Activated naive CD4-positive, alpha-beta T cell treated with anti-CD3 and anti-CD28 coated beads, Interleukin-2, amount 50 U/mL, for 24 hours (primary cell): ENCODE measurements around the gene CYP51A1.
A peak's percentile ranks its signal among the peaks of the same experiment; 100 is the strongest.
"Not testable (repeated sequence)": the region's sequence is repeated elsewhere in the genome, so short reads cannot be mapped to it uniquely, and the experiment has no call there.

Source experiments
- H3K27ac Mint-ChIP-seq: one replicate; pipeline ENCODE4 v1.8.0; 2021; ENCODE audit warnings: mild to moderate bottlenecking, mixed read lengths
- H3K27me3 Mint-ChIP-seq: one replicate; pipeline ENCODE4 v1.8.0; 2021; ENCODE audit warnings: mixed read lengths
- H3K36me3 Mint-ChIP-seq: one replicate; pipeline ENCODE4 v1.8.0; 2021; ENCODE audit warnings: mixed read lengths
- H3K4me1 Mint-ChIP-seq: one replicate; pipeline ENCODE4 v1.8.0; 2021; ENCODE audit warnings: mixed read lengths
- H3K4me3 Mint-ChIP-seq: one replicate; pipeline ENCODE4 v1.8.0; 2021; ENCODE audit warnings: mild to moderate bottlenecking, mixed read lengths
- H3K9me3 Mint-ChIP-seq: one replicate; pipeline ENCODE4 v1.8.0; 2021; ENCODE audit warnings: mixed read lengths

The CYP51A1 gene

GRCh38 chr7:92135052-92135889 lies 994 bp upstream of the CYP51A1 start:
- peaks cover 37% of the 10 kb centered on the region for H3K4me1 Mint-ChIP-seq
- no peaks in the 10 kb centered on the region for H3K27me3 Mint-ChIP-seq
- no peaks in the 10 kb centered on the region for H3K36me3 Mint-ChIP-seq
- no peaks in the 10 kb centered on the region for H3K9me3 Mint-ChIP-seq
- H3K4me3 Mint-ChIP-seq = peak overlapping the region; percentile 98
- peak overlapping the region; percentile 99 for H3K27ac Mint-ChIP-seq

- Mint-ChIP-seq H3K4me1 (peaks cover 37% of the 10 kb centered on the region), H3K27me3 (no peaks in the 10 kb centered on the region), H3K36me3 (peaks cover 4% of the 10 kb centered on the region), H3K4me3 (peak overlapping the region; percentile 98), H3K9me3 (no peaks in the 10 kb centered on the region), H3K27ac (peak overlapping the region; percentile 99)
Observed at GRCh38 chr7:92133737-92134270, 473 bp downstream of the CYP51A1 start.

DNA sequence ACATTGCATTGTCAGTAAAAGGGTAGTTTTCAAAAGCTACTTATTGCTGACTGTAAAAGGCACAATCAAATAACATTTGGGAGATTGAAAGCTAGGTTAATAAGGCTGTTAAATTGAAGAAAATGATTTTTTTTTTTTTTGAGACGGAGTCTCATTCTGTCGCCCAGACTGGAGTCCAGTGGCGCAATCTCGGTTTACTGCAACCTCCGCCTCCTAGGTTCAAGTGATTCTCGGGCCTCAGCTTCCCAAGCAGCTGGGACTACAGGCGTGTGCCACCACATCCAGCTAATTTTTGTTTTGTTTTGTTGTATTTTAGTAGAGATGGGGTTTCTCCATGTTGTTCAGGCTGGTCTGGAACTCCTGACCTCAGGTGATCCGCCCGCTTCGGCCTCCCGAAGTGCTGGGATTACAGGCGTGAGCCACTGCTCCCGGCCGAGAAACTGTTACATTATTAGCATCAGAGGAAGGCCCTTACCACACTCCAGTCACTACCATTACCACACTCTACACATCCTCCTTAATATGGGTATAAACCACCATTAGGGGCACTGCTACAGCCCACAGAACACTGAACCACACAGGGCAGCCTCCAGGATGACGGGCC lies 1.0 kb downstream of the CYP51A1 start:
- peaks cover 4% of the 10 kb centered on the region for H3K36me3 Mint-ChIP-seq
- peaks cover 37% of the 10 kb centered on the region for H3K4me1 Mint-ChIP-seq
- H3K4me3 Mint-ChIP-seq = peak overlapping the region; percentile 98
- H3K27ac Mint-ChIP-seq = peak overlapping the region; percentile 99
- H3K27me3 Mint-ChIP-seq = no peaks in the 10 kb centered on the region
- H3K9me3 Mint-ChIP-seq = no peaks in the 10 kb centered on the region

DNA sequence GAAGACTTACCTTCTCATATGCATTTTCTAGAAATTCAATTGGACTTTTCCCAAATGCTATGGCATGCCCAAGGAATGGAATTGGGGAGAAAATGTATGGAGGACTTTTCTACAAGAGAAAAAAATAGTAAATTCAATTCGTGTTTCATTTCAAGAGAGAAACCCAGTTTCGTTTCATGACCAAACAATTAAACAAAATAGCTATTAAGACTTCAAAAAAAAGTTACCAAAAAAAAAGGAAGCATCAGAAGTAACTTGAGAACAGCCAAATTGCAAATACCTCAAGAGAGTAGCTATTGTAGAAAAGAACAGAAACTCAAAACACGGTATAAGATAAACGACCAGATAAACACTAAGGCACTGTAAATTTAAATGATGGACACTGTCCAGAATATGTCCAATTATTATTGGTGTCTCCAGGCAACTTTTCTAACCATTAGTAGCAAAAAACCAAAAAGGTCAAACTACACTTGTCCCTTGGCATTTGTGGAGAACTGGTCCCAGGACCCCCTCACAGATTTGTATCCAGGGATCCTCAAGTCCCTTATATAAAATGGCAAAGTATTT lies 2.4 kb downstream of the CYP51A1 start:
- Mint-ChIP-seq H3K4me3 (no peak overlapping the region), H3K36me3 (peaks cover 6% of the 10 kb centered on the region), H3K27me3 (no peaks in the 10 kb centered on the region), H3K4me1 (peaks cover 37% of the 10 kb centered on the region), H3K27ac (no peak overlapping the region), H3K9me3 (no peaks in the 10 kb centered on the region)

DNA sequence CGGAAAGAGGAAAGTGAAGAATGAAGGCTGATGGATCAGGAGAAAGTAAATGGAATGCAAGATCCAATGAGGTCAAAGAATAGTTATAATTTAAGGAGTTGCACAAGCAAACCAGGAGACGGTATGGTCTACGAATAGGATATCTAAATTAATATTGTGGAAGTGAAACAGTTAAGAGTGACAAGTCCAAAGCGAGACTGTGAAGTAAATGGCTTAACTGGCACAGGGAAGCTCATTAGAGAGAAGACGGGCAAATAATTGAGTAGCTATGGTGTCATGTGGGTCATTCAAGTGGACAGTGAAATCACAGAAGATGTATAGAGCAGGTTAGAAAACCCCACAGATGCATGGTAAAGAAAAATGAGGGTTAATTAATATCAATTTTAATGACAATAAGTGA lies 3.2 kb downstream of the CYP51A1 start:
- H3K27me3 Mint-ChIP-seq = no peaks in the 10 kb centered on the region
- no peak overlapping the region for H3K4me3 Mint-ChIP-seq
- H3K27ac Mint-ChIP-seq = no peak overlapping the region
- peaks cover 37% of the 10 kb centered on the region for H3K4me1 Mint-ChIP-seq
- no peaks in the 10 kb centered on the region for H3K9me3 Mint-ChIP-seq
- peaks cover 9% of the 10 kb centered on the region for H3K36me3 Mint-ChIP-seq

- H3K27me3 Mint-ChIP-seq = no peaks in the 10 kb centered on the region
Observed at GRCh38 chr7:92121681-92122080, 12.6 kb downstream of the CYP51A1 start.

GRCh38 chr7:92119213-92119759 lies 15.0 kb downstream of the CYP51A1 start:
- Mint-ChIP-seq H3K27me3 (no peaks in the 10 kb centered on the region), H3K4me3 (no peak overlapping the region), H3K27ac (peak overlapping the region; percentile 35), H3K4me1 (peaks cover 8% of the 10 kb centered on the region), H3K36me3 (peaks cover 34% of the 10 kb centered on the region), H3K9me3 (no peaks in the 10 kb centered on the region)

More at GRCh38 chr7:92121681-92122080, 12.6 kb downstream of the CYP51A1 start:
- Mint-ChIP-seq H3K4me1 (peaks cover 5% of the 10 kb centered on the region), H3K36me3 (peaks cover 28% of the 10 kb centered on the region), H3K27ac (no peak overlapping the region), H3K4me3 (no peak overlapping the region), H3K9me3 (no peaks in the 10 kb centered on the region)

DNA sequence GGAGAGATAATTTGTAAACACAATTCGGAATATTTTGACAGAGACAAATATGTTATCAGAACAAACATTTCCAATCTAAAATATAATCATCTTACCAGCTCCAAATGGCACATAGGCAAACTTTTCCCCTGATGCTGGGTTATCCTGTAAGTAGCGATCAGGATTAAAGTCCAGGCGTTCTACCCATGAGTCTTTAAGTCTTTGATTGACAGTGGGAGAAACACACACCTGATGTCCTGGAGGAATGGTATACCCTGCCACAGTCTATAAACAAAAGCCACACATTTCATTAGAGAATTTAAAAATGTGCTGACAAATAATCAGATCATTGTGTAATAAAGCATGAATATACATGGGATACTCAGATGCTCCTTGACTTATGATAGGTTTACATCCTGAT lies 17.3 kb downstream of the CYP51A1 start:
- Mint-ChIP-seq H3K9me3 (no peaks in the 10 kb centered on the region), H3K27me3 (no peaks in the 10 kb centered on the region), H3K4me1 (peaks cover 11% of the 10 kb centered on the region), H3K4me3 (no peak overlapping the region), H3K36me3 (peaks cover 31% of the 10 kb centered on the region), H3K27ac (no peak overlapping the region)

GRCh38 chr7:92115821-92116220 lies 18.5 kb downstream of the CYP51A1 start:
- Mint-ChIP-seq H3K36me3 (peaks cover 24% of the 10 kb centered on the region), H3K27me3 (no peaks in the 10 kb centered on the region), H3K9me3 (no peaks in the 10 kb centered on the region), H3K4me1 (peaks cover 11% of the 10 kb centered on the region), H3K27ac (no peak overlapping the region), H3K4me3 (no peak overlapping the region)

DNA sequence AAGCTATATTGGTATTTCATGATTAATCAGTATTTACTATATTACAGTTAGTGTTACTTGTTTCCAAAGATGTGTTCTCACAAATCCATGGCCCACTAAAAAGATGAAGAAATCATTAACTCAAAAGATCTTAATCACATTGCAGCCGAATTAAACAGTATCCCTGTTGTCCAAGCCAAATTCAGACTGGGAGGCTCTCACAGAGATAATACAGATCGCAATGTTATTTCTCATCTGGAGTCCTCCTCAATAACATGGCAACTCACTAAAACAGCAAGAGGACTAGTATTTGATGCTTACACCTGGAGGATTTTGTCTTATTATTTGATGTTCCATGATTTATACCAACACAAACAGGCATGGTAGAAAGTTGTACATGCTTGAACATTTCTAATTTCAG lies 23.4 kb downstream of the CYP51A1 start:
- Mint-ChIP-seq H3K36me3 (peaks cover 15% of the 10 kb centered on the region), H3K4me3 (no peak overlapping the region), H3K27ac (no peak overlapping the region), H3K9me3 (no peaks in the 10 kb centered on the region), H3K27me3 (no peaks in the 10 kb centered on the region), H3K4me1 (peaks cover 5% of the 10 kb centered on the region)

DNA sequence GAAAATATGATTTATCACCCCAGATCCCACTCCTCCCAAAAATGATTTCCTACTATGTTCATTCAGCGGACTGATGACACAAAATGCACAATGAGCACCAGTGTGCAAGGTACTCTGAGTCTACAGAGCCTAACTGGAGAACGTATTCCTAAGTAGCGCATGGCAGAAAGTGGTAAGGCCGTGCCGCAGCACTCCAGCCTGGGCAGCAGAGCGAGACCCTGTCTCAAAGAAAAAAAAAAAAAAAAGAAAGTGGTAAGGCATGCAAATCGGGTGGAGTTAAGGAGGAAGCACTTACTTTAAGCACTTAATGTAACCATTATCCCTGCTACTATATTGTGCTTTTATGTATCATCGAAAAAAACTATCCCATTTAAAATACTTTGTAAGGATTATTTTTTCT lies 25.5 kb downstream of the CYP51A1 start:
- Mint-ChIP-seq H3K27me3 (no peaks in the 10 kb centered on the region), H3K9me3 (no peaks in the 10 kb centered on the region), H3K4me1 (no peaks in the 10 kb centered on the region), H3K4me3 (no peak overlapping the region), H3K27ac (peak overlapping the region; percentile 39), H3K36me3 (peaks cover 3% of the 10 kb centered on the region)

DNA sequence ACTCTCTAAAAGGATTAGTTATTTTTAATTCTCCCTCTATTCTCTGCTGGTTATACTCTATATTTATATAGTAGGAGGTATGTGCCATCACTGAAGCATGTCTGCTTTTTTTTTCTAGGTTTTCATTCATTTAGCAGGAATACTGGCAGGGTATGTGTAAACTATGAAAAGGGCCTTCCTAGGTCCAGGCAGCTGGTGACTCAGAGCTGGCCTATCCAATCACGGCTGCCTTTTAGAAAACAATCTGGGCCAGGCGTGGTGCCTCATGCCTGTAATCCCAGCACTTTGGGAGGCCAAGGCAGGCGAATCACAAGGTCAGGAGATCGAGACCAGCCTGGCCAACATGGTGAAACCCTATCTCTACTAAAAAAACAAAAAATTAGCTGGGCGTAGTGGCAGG lies 31.4 kb downstream of the CYP51A1 start:
- not testable (repeated sequence) for H3K27ac Mint-ChIP-seq, H3K4me3 Mint-ChIP-seq, H3K27me3 Mint-ChIP-seq, H3K4me1 Mint-ChIP-seq, H3K9me3 Mint-ChIP-seq
- peaks cover 16% of the 10 kb centered on the region for H3K36me3 Mint-ChIP-seq

- Mint-ChIP-seq H3K27ac (no peak overlapping the region), H3K36me3 (peaks cover 19% of the 10 kb centered on the region), H3K9me3 (no peaks in the 10 kb centered on the region), H3K4me3 (no peak overlapping the region), H3K4me1 (no peaks in the 10 kb centered on the region), H3K27me3 (no peaks in the 10 kb centered on the region)
Observed at GRCh38 chr7:92100534-92100933, 33.7 kb downstream of the CYP51A1 start.

- H3K9me3 Mint-ChIP-seq = no peaks in the 10 kb centered on the region
- H3K27me3 Mint-ChIP-seq = no peaks in the 10 kb centered on the region
- H3K27ac Mint-ChIP-seq = no peak overlapping the region
- no peak overlapping the region for H3K4me3 Mint-ChIP-seq
- no peaks in the 10 kb centered on the region for H3K4me1 Mint-ChIP-seq
- H3K36me3 Mint-ChIP-seq = peaks cover 16% of the 10 kb centered on the region
Observed at GRCh38 chr7:92095380-92095779, 38.9 kb downstream of the CYP51A1 start.

- H3K27me3 Mint-ChIP-seq = no peaks in the 10 kb centered on the region
- no peak overlapping the region for H3K27ac Mint-ChIP-seq
- no peak overlapping the region for H3K4me3 Mint-ChIP-seq
- no peaks in the 10 kb centered on the region for H3K4me1 Mint-ChIP-seq
- H3K9me3 Mint-ChIP-seq = no peaks in the 10 kb centered on the region
- H3K36me3 Mint-ChIP-seq = peaks cover 22% of the 10 kb centered on the region
Observed at GRCh38 chr7:92092210-92092609, 42.1 kb downstream of the CYP51A1 start.

- no peak overlapping the region for H3K4me3 Mint-ChIP-seq
- peaks cover 44% of the 10 kb centered on the region for H3K36me3 Mint-ChIP-seq
- H3K27ac Mint-ChIP-seq = no peak overlapping the region
- no peaks in the 10 kb centered on the region for H3K9me3 Mint-ChIP-seq
- H3K4me1 Mint-ChIP-seq = no peaks in the 10 kb centered on the region
- H3K27me3 Mint-ChIP-seq = no peaks in the 10 kb centered on the region
Observed at GRCh38 chr7:92088266-92088665, 46.0 kb downstream of the CYP51A1 start.
